GM12801 (cell line): ENCODE results near the gene DPH2.

ENCODE experiments used
- CTCF ChIP-seq: IDR thresholded peaks from one replicate; pipeline ENCODE4 v1.5.1; 2011; ENCODE audit warnings: control low read depth; ENCODE audit not compliant: insufficient read length; ENCODE audit errors: extremely low read depth

DPH2 gene

GRCh38 chr1:44016041-44016889 lies 46.5 kb downstream of the DPH2 start:
- no peak for TF ChIP-seq CTCF

DNA sequence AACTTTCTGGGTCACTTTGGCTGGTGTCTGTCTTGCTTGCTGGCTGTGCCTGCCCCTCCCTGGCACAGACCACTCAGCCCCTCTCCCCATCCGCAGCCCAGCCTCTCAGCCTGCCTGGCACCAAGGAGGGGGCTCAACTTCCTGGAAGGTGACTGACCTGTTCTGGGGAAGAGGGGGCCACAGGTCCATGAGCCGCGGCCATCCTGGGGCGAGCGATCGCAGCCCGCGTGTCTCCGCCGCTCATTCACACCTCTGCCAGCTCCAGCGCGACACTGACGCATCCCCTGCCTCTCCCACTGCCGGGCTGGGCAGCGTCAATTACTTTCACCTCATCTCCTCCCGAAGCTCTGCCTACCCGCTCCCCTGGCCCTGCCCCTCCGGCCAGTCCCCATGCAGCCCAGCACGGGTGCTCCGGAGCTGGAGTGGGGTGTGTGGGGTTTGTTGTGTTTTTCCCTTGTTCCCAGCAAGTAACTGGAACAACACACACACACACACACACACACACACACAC lies 47.1 kb downstream of the DPH2 start:
- TF ChIP-seq CTCF = no peak

DNA sequence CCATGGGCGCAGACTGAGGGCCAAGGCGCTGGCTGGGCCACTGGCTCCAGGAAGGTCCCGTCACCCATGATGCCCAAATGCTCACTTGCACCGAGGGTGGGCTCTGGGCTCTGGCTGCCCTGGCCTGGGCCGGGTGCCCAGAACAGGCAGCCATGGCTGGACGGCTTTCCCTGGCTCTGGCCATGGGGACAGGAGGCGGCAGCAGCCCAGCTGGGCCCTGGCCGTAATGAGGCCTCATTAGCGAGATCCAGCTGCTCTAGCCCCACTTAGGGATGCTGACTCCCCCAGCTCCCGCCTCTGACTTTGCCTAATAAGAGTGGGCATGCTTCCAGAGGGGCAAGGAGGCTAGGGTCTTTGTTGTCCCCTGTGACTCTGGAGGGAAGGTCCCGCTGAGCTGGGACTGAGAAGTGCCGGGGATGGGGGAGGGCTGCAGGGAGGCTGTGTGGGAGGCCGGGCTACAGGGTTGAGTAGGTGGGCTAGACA lies 49.7 kb downstream of the DPH2 start:
- TF ChIP-seq CTCF = no peak

DNA sequence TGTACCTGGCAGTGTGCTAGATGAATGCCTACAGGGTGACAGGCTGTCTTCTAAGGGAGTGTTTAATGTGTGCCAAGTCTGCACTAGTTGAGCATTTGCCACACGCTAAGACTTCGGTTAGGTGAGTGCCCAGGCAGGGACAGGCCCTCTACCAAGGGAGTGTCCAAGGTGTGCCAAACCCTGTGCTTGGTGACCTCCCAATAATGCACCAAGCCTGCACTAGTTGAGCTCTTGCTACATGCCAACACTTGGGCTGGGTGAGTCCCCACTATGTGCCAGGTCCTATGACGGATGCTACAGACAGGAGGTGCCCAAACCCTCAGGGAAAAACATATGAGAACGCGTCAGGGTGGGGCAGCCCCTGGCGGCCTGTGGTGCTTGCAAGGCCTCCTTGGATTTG lies 50.7 kb downstream of the DPH2 start:
- no peak for TF ChIP-seq CTCF

GRCh38 chr1:44021156-44021555 lies 51.3 kb downstream of the DPH2 start:
- TF ChIP-seq CTCF = no peak

DNA sequence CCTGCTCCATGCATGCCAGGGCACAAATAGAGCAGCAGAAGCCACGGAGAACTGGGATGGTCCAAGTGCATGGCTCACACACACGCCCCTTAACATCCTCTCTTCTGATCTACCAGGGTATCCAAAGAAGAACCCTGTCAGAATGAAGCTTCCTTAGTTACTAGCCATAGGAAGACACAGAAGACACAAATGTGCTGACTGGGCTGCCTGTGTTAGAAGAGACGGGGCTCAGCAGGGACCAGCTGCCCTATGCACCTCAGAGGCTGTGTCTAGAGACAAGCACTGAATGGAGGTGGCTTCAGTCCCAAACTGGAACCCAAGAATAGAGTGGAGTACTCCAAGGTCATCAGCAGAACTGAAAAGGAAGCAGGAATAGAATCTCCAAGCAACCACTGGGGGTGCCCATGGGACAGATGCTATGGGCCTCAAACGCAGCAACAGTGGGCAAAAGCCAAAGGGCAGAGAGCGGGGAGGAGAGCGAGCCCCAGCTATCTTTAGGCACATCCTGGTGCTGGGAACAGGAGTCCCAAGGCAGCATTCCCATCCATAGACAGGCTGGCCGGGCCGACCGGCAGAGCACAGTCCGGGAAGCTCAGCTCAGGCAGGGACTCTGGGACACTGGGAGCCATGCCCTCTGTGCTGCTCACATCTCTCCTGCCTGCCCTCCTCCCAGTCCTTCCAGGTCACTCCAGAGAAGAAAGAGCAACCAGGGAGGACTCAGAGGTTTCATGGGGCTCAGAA lies 51.9 kb downstream of the DPH2 start:
- TF ChIP-seq CTCF = no peak
